Calu3 (cell line): ENCODE results near the gene EYS. TPM values are rescaled to one million over a fixed set of nuclear protein-coding genes. Genes with fewer than 3 reads are reported as not detected.

ENCODE experiments used
- BruUV-seq: library from RNA; stranded (reverse); fragments of 400-500 nt; replicated peaks from 2 replicates; lab custom pipeline; 2021; lab: Mats Ljungman, UMichigan
- CTCF ChIA-PET: fragments of 300-600 bp; sonication (Branson Sonifier 250); formaldehyde crosslinking; loops from one replicate; lab custom pipeline; 2022; ENCODE audit warnings: antibody characterized with exemption; lab: Charles Lee
- DNase-seq: peaks from one replicate; pipeline ENCODE4 v3.0.0; 2022
- H3K27ac Mint-ChIP-seq: one replicate; pipeline ENCODE4 v1.8.0; 2022; ENCODE audit warnings: mixed read lengths; ENCODE audit not compliant: unreplicated experiment
- H3K27me3 Mint-ChIP-seq: one replicate; pipeline ENCODE4 v1.8.0; 2022; ENCODE audit warnings: mixed read lengths; ENCODE audit not compliant: unreplicated experiment
- H3K36me3 Mint-ChIP-seq: one replicate; pipeline ENCODE4 v1.8.0; 2022; ENCODE audit warnings: mild to moderate bottlenecking, moderate library complexity, mixed read lengths; ENCODE audit not compliant: insufficient read depth, unreplicated experiment
- H3K4me1 Mint-ChIP-seq: one replicate; pipeline ENCODE4 v1.8.0; 2022; ENCODE audit warnings: mild to moderate bottlenecking, low read depth, mixed read lengths; ENCODE audit not compliant: unreplicated experiment
- H3K4me3 Mint-ChIP-seq: one replicate; pipeline ENCODE4 v1.8.0; 2022; ENCODE audit warnings: mild to moderate bottlenecking, low read depth, moderate library complexity, mixed read lengths; ENCODE audit not compliant: unreplicated experiment
- H3K9me3 Mint-ChIP-seq: one replicate; pipeline ENCODE4 v1.8.0; 2022; ENCODE audit warnings: low read depth, mixed read lengths; ENCODE audit not compliant: unreplicated experiment
- CTCF ChIP-seq: fragments of 200-600 bp; IDR thresholded peaks from one replicate; pipeline ENCODE4 v1.8.0; 2022; ENCODE audit warnings: antibody characterized with exemption; ENCODE audit not compliant: unreplicated experiment
- intact Hi-C: fragments of 100-400 bp; cut with micrococcal nuclease; formaldehyde crosslinking; loops from one replicate; pipeline ENCODE4 v1.10.0; 2022; ENCODE audit not compliant: unreplicated experiment
- total RNA-seq: library from RNA; stranded (reverse); gene quantifications from 2 replicates; pipeline ENCODE4 v1.2.3, GENCODE V29; 2022

The EYS gene
- total RNA-seq, 1 experiment from 2014 or later, result not detected

DNA sequence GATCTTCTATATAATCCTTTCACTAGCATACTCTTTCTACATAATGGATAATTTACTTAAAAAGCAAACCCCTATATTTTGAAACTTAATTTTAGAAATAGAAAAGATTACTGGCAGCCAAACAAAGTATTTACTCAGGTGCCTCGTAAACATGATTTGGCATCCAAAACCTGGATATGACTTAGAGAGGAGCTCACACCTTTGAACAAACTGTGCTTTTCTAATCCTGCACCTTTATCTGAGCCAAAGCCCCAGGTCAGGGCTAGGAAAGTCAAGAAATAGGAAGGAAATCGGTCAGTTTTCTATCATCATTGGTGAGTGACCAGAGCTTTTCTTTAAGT lies 1900.5 kb downstream of the EYS start:
- Mint-ChIP-seq H3K4me1 (peaks cover 31% of the 10 kb centered on the region), H3K27me3 (no peaks in the 10 kb centered on the region), H3K27ac (peak overlapping the region; percentile 25), H3K9me3 (no peaks in the 10 kb centered on the region), H3K36me3 (no peaks in the 10 kb centered on the region), H3K4me3 (peak overlapping the region; percentile 0)
- no TSS peak for BruUV-seq
- TF ChIP-seq CTCF, result no peak
- CTCF ChIA-PET, result interaction anchor here (0.7 to 1.9 kb wide), 4 partner anchors 10 to 454 kb away, joined by 3 to 5 read pairs (median 4); no protein-coding TSS in a partner anchor
- intact Hi-C loops, result no loop called here
- DNase-seq, result no peak

DNA sequence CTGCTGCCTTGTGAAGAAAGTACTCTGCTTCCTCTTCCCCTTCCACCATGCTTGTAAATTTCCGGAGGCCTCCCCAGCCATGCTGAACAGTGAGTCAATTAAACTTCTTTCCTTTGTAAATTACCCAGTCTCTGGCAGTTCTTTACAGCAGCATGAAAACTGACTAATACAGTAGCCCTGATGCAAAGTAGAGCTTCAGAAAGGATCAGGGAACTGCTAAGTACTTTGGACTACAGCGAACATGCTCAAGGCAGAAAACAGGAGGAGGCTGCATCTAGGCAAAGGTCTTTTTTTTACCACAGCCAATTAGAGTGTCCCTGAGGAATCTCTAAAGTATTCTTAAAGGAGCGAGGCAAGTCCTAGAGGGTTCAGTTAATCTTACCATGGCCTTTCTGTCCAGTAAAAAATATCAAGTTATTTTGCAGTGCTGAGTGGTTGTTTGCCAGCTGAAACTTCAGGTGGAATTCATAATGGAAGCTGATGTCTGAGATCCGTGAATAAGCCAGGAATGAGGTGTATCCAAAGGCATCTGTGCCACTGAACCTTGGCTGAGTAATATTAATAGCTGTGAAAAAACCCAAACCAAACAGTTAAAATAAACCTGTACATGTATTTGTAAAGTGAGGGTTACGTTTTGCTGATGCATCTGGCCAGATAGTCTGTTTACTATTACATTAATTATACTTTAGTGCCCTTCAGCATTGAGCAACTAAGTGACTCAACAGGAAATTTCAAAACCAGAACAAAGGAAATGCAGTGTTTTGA lies 1901.0 kb downstream of the EYS start:
- no peaks in the 10 kb centered on the region for H3K36me3 Mint-ChIP-seq
- H3K4me3 Mint-ChIP-seq, result peak overlapping the region; percentile 0
- peak; percentile 9 for DNase-seq
- TF ChIP-seq CTCF, result no peak
- BruUV-seq, result no TSS peak
- H3K27me3 Mint-ChIP-seq, result no peaks in the 10 kb centered on the region
- peak overlapping the region; percentile 25 for H3K27ac Mint-ChIP-seq
- peaks cover 36% of the 10 kb centered on the region for H3K4me1 Mint-ChIP-seq
- intact Hi-C loops, result no loop called here
- H3K9me3 Mint-ChIP-seq, result no peaks in the 10 kb centered on the region
- CTCF ChIA-PET, result interaction anchor here (0.7 to 1.9 kb wide), 4 partner anchors 10 to 453 kb away, joined by 3 to 5 read pairs (median 4); no protein-coding TSS in a partner anchor

GRCh38 chr6:63805345-63805744 lies 1901.7 kb downstream of the EYS start:
- no TSS peak for BruUV-seq
- intact Hi-C loops, result no loop called here
- no peak for DNase-seq
- Mint-ChIP-seq H3K4me1 (peaks cover 42% of the 10 kb centered on the region), H3K27ac (peak overlapping the region; percentile 25), H3K4me3 (no peak overlapping the region), H3K27me3 (no peaks in the 10 kb centered on the region), H3K9me3 (no peaks in the 10 kb centered on the region), H3K36me3 (no peaks in the 10 kb centered on the region)
- no peak for TF ChIP-seq CTCF
- CTCF ChIA-PET, result no interaction called here

- Mint-ChIP-seq H3K4me1 (peaks cover 51% of the 10 kb centered on the region), H3K27ac (peak overlapping the region; percentile 18), H3K4me3 (no peak overlapping the region), H3K36me3 (no peaks in the 10 kb centered on the region), H3K27me3 (no peaks in the 10 kb centered on the region), H3K9me3 (no peaks in the 10 kb centered on the region)
- no peak for TF ChIP-seq CTCF
- BruUV-seq, result no TSS peak
- CTCF ChIA-PET, result no interaction called here
- intact Hi-C loops, result loop anchor here (5.0 kb wide), 1 partner anchor 207 kb away; no protein-coding TSS in a partner anchor
- DNase-seq, result no peak
Measured at GRCh38 chr6:63804381-63804956, 1902.6 kb downstream of the EYS start.
